Fibroblast of gingiva (primary cell): ENCODE measurements around the gene MCCD1.

ENCODE experiments used
- DNase-seq: peaks from one replicate; pipeline ENCODE4 v3.0.0-alpha.2; 2011; ENCODE audit warnings: low read depth

Gene MCCD1

DNA sequence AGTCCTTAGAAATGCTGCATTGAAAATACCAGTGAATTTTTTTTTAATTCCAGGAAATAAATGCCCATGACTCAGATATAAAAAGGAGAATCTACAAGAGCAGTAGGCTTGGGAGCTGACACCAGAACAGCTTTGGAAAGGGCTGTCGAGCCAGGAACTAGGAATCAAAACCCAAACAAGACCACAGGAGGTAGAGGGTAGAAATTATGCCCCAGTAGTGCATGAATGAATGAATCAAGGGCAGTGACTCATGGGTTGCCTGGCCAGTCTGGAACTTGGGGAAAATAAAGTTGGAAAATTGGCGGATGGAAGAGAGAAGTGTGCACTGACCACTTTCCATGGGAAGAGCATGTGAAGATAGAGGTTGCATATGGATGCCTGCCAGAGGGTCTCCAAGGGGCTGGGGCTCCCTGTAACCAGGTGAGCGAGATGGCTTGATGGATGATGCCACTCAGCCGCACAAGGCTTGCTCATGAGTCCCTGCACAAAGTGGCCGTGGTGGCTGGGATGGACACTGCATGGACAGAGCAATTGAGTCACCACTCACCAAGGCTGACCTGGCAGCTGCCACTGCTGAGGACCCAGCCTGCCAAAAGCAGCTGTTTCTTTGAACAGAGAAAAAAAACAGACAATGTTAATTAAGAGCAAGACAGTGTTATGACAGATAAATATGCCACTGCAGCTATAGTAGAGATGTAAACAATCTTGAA is 15.2 kb upstream of the MCCD1 start:
- DNase-seq: no peak

GRCh38 chr6:31521835-31522234 is 6.9 kb upstream of the MCCD1 start:
- no peak for DNase-seq

- no peak for DNase-seq
Measured at GRCh38 chr6:31525553-31525931, 3.2 kb upstream of the MCCD1 start.

DNA sequence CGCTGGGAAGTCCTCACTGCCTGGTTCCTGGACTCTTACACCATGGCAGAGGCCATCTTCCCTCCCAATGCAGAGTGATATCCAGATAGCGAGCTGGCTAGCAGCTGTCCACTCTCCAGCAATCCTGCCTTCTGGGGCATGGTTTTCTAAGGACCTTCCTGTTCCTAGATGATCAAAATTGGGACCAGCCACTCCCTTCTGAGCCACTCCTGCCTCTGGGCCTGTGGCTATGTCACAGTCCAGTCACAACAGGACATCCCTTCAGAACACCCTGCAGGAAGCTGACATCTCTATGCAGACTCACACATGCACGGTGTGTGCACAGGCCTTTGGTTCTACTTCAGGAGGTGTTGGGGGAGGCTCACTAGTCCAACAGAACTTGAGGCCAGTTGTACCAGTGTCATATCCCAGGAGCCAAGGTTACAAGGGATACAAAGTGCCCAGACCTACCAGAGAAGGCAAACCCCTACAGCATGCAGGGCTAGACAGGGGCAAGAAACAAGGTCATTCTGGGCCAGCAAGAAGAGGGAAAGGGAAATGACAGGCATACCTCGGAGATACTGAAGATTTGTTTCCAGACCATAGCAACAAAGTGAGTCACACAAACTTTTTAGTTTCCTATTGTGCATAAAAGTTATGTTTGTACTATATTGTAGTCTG is 2.7 kb upstream of the MCCD1 start:
- peak; percentile 29 for DNase-seq

DNA sequence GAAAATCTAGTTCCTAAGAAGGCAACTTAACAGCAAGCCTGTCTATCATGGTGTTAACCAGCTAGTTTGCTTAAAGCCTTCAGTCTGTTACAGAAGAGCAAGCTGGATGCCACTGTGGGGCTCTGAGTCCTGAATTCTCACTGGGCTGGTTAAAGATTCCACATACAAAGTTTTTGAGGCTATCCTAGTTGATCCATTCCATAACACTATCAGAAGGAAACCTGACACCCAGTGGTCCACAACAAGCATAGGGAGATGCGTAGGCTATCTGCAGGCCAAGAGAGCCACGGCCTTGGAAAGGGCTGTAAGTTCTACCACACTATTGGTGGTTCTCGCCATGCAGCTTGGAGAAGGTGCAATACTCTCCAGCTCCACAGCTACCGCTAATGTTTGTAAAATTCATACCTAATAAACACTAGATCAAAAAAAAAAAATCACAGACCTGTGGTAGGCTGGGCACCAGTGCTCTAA is 420 bp upstream of the MCCD1 start:
- no peak for DNase-seq

- no peak for DNase-seq
Measured at GRCh38 chr6:31529329-31530150, 778 bp downstream of the MCCD1 start.

DNA sequence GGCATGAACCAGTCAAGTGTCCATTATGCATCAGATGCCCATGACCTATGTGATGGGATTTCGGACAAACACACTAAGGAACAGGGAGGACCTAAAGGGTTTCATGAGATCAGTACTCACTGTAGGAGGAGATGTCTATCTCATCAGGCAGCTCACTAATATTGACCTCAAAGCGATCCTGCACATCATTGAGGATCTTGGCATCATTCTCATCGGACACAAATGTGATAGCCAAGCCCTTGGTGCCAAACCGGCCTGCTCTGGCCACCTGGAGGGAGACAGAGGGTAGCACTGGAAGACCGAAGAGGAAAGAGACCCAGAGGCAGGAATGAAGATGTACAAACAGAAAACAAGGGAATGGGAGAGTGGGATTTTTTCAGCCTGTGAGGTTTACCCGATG is 1.9 kb downstream of the MCCD1 start:
- no peak for DNase-seq

GRCh38 chr6:31531162-31531561 is 2.4 kb downstream of the MCCD1 start:
- no peak for DNase-seq

GRCh38 chr6:31531771-31532643 is 3.2 kb downstream of the MCCD1 start:
- DNase-seq: no peak

GRCh38 chr6:31532644-31533454 is 4.1 kb downstream of the MCCD1 start:
- DNase-seq: no peak

- DNase-seq: no peak
Measured at GRCh38 chr6:31533455-31533841, 4.7 kb downstream of the MCCD1 start.

GRCh38 chr6:31534011-31534410 is 5.2 kb downstream of the MCCD1 start:
- DNase-seq: no peak

DNA sequence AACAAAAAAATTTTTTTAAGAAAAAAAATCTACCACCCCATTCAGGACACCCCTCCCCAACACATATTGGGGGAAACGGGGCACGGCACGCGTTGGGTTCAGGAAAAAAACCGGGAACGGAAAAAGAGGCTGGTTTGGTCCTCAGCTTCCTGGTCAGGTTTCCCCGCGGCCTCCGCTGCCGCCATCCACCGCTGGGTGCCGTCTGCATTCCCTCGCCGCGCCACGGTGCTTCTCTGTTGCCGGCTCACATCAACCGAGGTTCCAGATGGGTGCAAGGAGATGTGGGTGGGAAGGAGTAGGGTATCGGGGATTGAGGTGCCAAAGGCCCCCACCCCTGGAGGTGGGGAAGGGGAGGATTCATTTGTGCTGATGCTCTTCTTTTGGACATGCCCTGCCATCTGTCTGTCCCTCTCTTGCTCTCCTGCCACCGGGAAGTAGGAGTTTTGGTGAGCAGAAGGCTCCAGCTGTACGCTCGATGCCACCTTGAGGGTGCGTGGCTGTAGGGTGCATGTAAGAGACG is 5.8 kb downstream of the MCCD1 start:
- DNase-seq: no peak

- DNase-seq: no peak
Measured at GRCh38 chr6:31535538-31536324, 7.0 kb downstream of the MCCD1 start.

GRCh38 chr6:31538805-31539400 is 10.1 kb downstream of the MCCD1 start:
- no peak for DNase-seq

DNA sequence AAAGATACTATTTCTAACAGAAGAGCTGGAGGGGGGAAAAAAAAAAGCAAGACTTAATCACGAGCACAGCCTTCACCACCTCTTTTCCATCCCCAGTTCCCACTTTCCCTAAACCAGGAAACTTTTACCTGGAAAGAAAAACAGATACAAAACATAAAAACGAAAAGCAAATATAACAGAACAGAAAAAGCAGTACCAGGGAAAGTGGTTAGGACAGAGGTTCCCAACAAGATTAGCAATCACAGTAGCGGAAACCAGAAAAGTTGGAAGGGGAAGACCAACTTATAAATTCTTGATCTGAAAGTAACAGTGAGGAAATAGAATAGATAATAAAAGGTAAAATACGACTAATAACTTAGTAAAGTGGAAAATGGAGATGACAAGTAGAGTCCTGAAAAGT is 11.9 kb downstream of the MCCD1 start:
- no peak for DNase-seq

DNA sequence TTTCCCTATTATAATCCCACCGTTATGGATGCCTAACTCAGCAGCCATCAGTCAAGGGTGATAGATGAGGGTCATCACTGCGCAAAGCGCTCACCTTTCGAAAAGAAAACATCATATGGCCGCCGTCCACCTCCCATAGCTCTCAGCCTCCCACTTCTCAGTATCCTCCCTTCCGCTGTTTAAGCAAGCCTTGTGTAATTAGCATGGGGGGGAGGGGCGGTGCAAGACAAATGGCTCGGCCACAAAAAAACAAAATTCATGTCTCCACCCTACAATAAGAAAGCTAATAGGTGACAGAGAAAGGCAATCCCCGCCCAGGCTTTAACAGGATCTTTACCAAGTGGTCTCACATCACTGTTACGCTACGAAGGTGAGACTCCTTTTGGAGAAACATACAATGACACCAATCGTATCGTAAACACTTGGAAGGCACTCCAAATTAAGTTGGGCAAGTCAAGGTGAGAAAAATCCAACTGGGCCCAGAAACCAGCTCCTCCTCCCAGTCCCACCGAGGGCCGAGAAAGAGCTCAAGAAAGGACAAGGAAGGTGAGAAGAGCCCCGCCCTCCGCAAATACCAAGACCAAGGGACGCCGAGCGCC is 12.4 kb downstream of the MCCD1 start:
- peak; percentile 58 for DNase-seq

DNA sequence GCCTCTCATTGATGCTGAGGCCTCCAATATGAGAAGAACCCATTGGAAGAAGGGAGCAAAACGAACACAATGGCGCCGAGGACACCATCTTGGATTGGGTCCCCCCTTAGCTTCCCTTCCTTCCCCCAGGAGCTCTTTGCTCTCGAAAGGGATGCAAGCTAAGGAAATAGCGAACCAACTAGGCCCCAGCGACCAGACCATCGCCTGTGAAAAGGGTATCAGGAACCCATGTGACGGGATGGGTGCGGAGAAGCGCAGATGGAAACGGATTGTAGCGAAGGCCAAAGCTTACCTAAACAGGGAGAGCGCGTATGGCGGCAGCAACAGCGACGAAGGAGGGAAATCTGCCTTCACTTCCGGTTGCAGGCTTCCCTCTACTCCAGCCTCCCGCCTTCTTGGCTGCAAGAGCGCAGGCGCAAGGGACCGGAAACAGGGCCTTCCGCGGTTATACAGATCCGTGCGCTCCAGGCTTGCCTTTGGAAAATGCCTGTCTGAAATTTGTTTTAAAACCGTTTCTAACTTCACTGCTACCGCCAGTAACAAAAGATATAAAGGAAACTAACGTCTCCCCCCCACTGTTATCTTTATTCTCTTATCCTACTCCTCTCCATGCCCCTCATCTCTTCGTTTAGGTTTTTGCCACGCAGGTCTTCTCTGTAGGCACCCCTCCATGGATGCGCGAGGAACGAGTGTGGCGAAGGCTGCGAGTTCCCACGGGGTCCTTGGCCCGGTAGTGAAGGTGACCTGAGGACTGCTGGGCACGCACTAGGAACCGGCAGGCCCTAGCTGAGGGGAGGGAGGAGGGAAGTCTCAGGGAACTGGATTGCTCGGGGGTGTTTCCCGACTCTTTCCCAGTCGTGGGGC is 13.1 kb downstream of the MCCD1 start, which contains the start of gene DDX39B:
Gene DDX39B (minus strand): TSS at position 346 of the 864 bp plus-strand sequence. CDS start 1,471 bp downstream, outside the sequence.
- DNase-seq: peak; percentile 97
